Activated naive CD4-positive, alpha-beta T cell treated with anti-CD3 and anti-CD28 coated beads, Interleukin-2, amount 10 ng/mL, durations not matched to agents 5 hours and 36 hours (primary cell): ENCODE data around the gene WDR47. TPM values are rescaled to one million over a fixed set of nuclear protein-coding genes. Genes with fewer than 3 reads are reported as not detected.

Source experiments
- total RNA-seq, 2 experiments: library from RNA; stranded (reverse); gene quantifications; one replicate each; pipeline ENCODE4 v1.2.3, GENCODE V29; 2021

Gene WDR47
- 1 to 10 TPM; 9.2 to 9.7 TPM for total RNA-seq

DNA sequence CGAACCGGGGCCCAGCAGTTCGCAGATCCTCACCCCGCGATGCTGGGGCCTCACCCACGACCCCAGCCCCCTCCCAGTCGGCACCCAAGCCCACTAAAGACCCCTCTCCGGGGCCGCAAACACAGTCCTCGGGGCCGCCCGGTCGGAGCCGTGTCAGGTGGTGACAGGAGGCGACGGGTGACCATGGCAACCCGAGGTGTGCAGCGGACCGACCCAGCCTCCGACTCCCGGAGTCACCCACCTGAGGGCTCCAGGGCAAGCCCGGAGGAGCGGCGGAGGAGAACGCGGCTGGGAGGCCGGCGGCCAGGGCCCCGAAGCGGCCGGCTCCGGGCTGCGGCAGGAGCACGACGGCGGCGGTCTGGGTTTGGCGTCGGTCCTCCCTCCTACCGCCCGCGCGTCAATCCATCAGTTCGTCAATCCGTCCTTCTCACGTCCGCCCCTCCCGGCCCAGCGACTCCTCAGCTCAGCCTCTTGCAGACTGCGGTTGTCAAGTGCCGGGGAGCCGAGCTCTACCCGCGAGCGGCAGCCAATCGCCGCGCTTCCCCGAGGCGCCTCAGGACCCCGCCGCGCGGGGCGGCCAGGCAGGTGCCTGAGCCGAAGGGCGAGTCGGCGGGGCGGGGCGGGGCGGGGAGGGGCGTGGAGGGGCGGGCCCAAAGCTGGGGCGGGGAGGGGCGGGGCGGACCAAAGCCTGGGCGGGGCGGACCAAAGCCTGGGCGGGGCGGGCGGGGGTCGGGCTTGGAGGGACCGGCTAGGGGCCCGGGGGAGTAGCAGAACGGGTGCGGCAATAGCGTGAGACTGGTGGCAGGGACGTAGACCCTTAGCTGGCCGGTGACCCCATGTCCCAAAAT is at the start of gene WDR47:
Gene WDR47 (minus strand): TSS at position 482 of the 848 bp plus-strand sequence. CDS start 18,590 bp downstream, outside the sequence.

DNA sequence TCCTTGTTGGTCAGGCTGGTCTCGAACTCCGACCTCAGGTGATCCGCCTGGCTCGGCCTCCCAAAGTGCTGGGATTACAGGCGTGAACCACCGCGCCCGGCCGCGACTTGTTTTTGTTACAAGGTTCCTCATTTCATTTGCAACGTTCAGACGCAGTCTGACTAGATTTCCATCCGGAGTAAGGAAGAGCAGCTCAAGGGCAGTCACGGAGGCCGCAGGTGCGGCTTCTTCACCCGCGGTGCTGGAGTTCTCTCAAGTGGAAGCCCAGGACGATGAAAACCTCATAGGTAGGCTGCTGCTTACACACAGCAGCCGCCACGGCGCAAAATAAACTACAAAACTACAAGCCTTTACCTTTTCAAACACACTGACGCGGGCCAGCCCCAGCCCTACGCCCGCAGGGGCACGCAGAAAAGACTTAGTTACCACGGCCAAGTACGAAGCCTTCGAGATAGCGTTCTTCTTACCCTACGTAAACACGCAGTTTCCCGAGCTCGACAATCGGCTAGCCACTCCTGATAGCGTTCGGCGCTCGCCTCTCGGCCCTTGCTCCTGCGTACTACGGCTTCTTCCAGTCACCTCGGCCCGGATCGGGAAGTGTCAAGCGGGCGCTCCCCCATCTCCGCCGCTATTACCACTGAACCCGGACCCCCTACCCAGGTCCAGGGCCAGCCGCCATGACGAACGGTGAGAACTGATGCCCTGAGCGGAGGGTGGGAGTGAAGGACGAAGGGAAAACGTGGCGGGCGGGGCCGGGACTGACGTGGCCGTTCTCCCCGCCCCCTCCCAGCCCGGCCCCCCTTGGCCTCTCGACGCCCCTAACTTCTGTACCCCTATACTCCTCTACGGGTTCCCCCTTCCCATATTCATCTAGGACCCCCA is 48.5 kb upstream of the WDR47 start, which contains the start of gene TMEM167B:
Gene TMEM167B (plus strand): TSS at position 569 of the 882 bp plus-strand sequence. CDS start 109 bp downstream, at position 678.

DNA sequence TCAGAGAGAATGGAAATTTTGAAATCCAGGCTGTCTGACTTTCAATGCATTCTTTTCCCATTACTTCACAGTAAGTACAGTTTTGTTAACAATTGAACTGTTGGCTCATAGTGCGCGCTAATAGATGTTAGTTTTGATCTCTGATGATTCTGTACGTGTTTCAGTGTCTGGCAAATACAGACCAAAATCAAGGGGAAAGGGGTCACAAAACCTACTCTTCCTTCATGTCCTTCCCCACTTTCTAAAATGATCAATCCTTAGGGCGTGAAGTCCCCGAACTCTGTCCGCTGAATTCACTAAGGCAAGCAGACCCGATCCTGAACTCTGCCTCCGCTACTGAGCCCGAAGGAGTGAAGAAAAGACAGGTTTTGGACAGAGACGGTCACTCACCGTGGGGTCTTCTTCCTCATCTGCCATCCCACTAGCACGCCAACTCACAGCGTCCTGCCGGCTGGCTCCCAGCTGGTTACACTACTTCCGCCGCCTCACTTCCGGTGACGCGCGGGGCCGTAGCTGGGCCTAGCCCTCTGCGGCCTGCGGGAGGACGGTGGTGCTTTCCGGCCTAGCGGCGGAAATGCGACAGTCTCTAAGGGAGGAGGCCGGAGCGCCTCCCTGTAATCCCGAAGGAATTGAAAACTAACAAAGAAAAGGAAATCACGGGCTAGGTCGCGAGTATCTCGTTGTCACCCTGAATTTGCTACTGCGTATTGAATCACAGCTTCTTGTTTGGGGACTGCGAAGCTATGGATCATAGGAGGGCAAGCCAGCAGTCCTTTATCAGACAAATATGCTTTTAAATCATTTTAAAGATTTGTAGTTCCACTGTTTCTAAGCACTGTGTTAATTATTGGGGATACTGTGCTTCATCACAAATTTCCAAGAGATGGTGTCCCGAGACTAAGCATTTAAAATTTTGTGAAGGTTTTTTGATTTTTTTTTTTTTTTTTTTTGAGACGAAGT is 33.9 kb upstream of the WDR47 start, which contains the start of gene TAF13:
Gene TAF13 (minus strand): TSS at position 473 of the 960 bp plus-strand sequence. CDS start 56 bp downstream, at position 417.

DNA sequence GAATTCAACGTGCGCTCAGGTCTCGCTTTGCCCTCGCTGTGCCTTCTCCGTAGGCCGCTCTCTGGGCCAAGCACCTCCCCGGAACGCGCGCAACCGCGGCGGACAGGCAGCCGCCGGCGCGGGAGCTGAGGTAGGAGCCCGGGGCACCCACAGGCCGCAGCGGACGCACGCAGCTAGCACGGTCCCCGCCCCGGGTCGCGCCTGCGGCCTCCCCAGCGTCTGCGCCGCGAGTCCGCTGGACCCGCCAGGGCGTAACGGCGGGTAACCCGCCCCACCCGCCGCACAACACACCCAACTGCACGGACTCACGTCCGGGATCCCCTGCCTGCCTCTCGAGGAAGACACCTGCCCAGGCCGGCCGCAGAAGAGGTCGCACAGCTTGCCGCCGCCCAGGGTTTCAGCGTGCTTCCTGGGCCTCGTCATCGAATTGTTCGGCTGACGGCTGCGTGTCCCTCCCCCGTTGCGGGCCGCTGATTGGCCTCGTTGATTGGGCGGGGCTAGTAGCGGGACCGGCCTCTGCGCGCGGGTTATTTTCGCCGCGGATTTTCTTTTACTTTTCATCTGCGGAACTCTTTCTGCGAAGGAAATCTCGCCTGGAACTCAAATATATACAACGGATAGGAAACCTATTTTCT is 78.7 kb downstream of the WDR47 start, which contains the start of gene CLCC1:
Gene CLCC1 (minus strand): TSS at position 433 of the 635 bp plus-strand sequence. CDS start 13,047 bp downstream, outside the sequence.

Other genes with a start within 250 kb of the WDR47 start
- gene AKNAD1, start 185.0 kb downstream of the WDR47 start, total RNA-seq = not detected
- gene GPSM2, start 165.1 kb downstream of the WDR47 start, total RNA-seq = 10 to 100 TPM; 27.0 to 32.3 TPM
- 10 to 100 TPM; 15.3 to 16.9 TPM for gene CLCC1, start 78.6 kb downstream of the WDR47 start, total RNA-seq
- gene TAF13, start 33.9 kb upstream of the WDR47 start, total RNA-seq = 10 to 100 TPM; 19.4 to 21.4 TPM
- gene TMEM167B, start 48.7 kb upstream of the WDR47 start, total RNA-seq = 10 to 100 TPM; 27.2 to 28.4 TPM
- 1 to 10 TPM; 2.3 to 2.4 TPM for gene ELAPOR1, start 72.0 kb upstream of the WDR47 start, total RNA-seq
- gene SARS1, start 171.8 kb upstream of the WDR47 start, total RNA-seq = 100 to 1,000 TPM; 148 to 155 TPM
- gene CELSR2, start 207.4 kb upstream of the WDR47 start, total RNA-seq = 1 to 10 TPM; 5.0 to 5.7 TPM
- 10 to 100 TPM; 21.9 to 24.7 TPM for gene PSRC1, start 241.0 kb upstream of the WDR47 start, total RNA-seq